OCI-LY3 (cell line): ENCODE results near the gene INS.

Experiments
- H2AFZ ChIP-seq: fragments of 200-600, 300-600 bp; shearing (Covaris generic); 2 replicates; pipeline ENCODE4 v1.6.0; 2014; ENCODE audit warnings: antibody characterized with exemption, low read depth, low read length
- H3K27ac ChIP-seq: fragments of 200-600, 300-600 bp; sonication (generic); 2 replicates; pipeline ENCODE4 v1.5.1; 2014; ENCODE audit warnings: mild to moderate bottlenecking, low read length, moderate library complexity, mixed read lengths
- H3K27me3 ChIP-seq: fragments of 200-600, 300-600 bp; sonication (generic); 2 replicates; pipeline ENCODE4 v1.6.1; 2014; ENCODE audit warnings: low read depth, low read length, mixed read lengths
- H3K36me3 ChIP-seq: fragments of 200-600, 300-600 bp; sonication (generic); replicated peaks from 2 replicates; pipeline ENCODE3; 2014; ENCODE audit warnings: low read depth, low read length, mixed read lengths
- H3K4me1 ChIP-seq: fragments of 300-600, 200-600 bp; sonication (generic); 2 replicates; pipeline ENCODE4 v1.6.1; 2014; ENCODE audit warnings: low read length, mixed read lengths
- H3K4me2 ChIP-seq: fragments of 200-600, 300-600 bp; sonication (generic); 2 replicates; pipeline ENCODE4 v1.6.1; 2014; ENCODE audit warnings: low read length, mixed read lengths
- H3K4me3 ChIP-seq: fragments of 300-600, 200-600 bp; sonication (generic); 2 replicates; pipeline ENCODE4 v1.5.1; 2014; ENCODE audit warnings: antibody characterized with exemption, mild to moderate bottlenecking, low read length, moderate library complexity
- H3K79me2 ChIP-seq: fragments of 300-600, 200-600 bp; shearing (Covaris generic); 2 replicates; pipeline ENCODE4 v1.6.1; 2014; ENCODE audit warnings: mild to moderate bottlenecking, low read length, mixed read lengths
- H3K9ac ChIP-seq: fragments of 300-600, 200-600 bp; shearing (Covaris generic); 2 replicates; pipeline ENCODE4 v1.6.0; 2014; ENCODE audit warnings: mild to moderate bottlenecking, low read length, moderate library complexity
- H3K9me3 ChIP-seq: fragments of 200-600, 300-600 bp; shearing (Covaris generic); 2 replicates; pipeline ENCODE4 v1.6.1; 2014; ENCODE audit warnings: low read length, mixed read lengths; ENCODE audit not compliant: insufficient read depth
- H4K20me1 ChIP-seq: fragments of 200-600, 300-600 bp; sonication (generic); 2 replicates; pipeline ENCODE4 v1.6.1; 2016; ENCODE audit warnings: low read length, mixed read lengths; ENCODE audit not compliant: insufficient read depth
- CTCF ChIP-seq: fragments of 200-600, 300-600 bp; sonication (generic); IDR thresholded peaks from 2 replicates; pipeline ENCODE4 v1.5.1; 2014; ENCODE audit warnings: antibody characterized with exemption, low read length, low read depth
- EZH2phosphoT487 ChIP-seq: fragments of 200-600 bp; shearing (Covaris generic); IDR thresholded peaks from 2 replicates; pipeline ENCODE4 v1.6.1; 2018; ENCODE audit warnings: antibody characterized with exemption, mixed run types, low read depth

INS gene

GRCh38 chr11:2143477-2143798 is 17.6 kb downstream of the INS start:
- Histone ChIP-seq H3K4me1 (peaks cover 39% of the 10 kb centered on the region), H3K4me2 (peak overlapping the region; percentile 52), H3K9me3 (no peaks in the 10 kb centered on the region), H3K4me3 (peak overlapping the region; percentile 67), H3K27me3 (peaks cover 66% of the 10 kb centered on the region), H3K27ac (no peak overlapping the region), H3K9ac (peak overlapping the region; percentile 16; the same call in 1 of the 2 replicates), H4K20me1 (no peaks in the 10 kb centered on the region), H3K79me2 (no peaks in the 10 kb centered on the region), H3K36me3 (no peaks in the 10 kb centered on the region), H2AFZ (no peak overlapping the region)
- no peak for TF ChIP-seq EZH2phosphoT487
- TF ChIP-seq CTCF = no peak

GRCh38 chr11:2142762-2143202 is 18.2 kb downstream of the INS start:
- Histone ChIP-seq H2AFZ (no peak overlapping the region), H3K27me3 (peaks cover 60% of the 10 kb centered on the region), H4K20me1 (no peaks in the 10 kb centered on the region), H3K9me3 (no peaks in the 10 kb centered on the region), H3K9ac (peak overlapping the region; percentile 0; the same call in 1 of the 2 replicates), H3K4me1 (peaks cover 39% of the 10 kb centered on the region), H3K79me2 (no peaks in the 10 kb centered on the region), H3K36me3 (no peaks in the 10 kb centered on the region), H3K27ac (no peak overlapping the region), H3K4me3 (peak overlapping the region; percentile 67), H3K4me2 (peak overlapping the region; percentile 52)
- TF ChIP-seq EZH2phosphoT487 = no peak
- TF ChIP-seq CTCF = no peak

- no peaks in the 10 kb centered on the region for H3K36me3 ChIP-seq
- H3K4me3 ChIP-seq = peak overlapping the region; percentile 31
- no peak overlapping the region for H2AFZ ChIP-seq
- peak overlapping the region; percentile 52 for H3K4me2 ChIP-seq
- H3K79me2 ChIP-seq = no peaks in the 10 kb centered on the region
- H3K27ac ChIP-seq = no peak overlapping the region
- H3K9me3 ChIP-seq = no peaks in the 10 kb centered on the region
- H3K4me1 ChIP-seq = peaks cover 39% of the 10 kb centered on the region
- H3K9ac ChIP-seq = peak overlapping the region; percentile 0; the same call in 1 of the 2 replicates
- TF ChIP-seq CTCF = no peak
- TF ChIP-seq EZH2phosphoT487 = no peak
- peaks cover 55% of the 10 kb centered on the region for H3K27me3 ChIP-seq
- H4K20me1 ChIP-seq = no peaks in the 10 kb centered on the region
Observed at GRCh38 chr11:2142300-2142759, 18.7 kb downstream of the INS start.

GRCh38 chr11:2140411-2141400 is 20.3 kb downstream of the INS start:
- Histone ChIP-seq H2AFZ (no peak overlapping the region), H3K79me2 (no peaks in the 10 kb centered on the region), H3K9ac (no peak overlapping the region), H3K27me3 (peaks cover 40% of the 10 kb centered on the region), H3K27ac (no peak overlapping the region), H3K4me1 (peaks cover 39% of the 10 kb centered on the region), H3K4me3 (no peak overlapping the region), H3K9me3 (no peaks in the 10 kb centered on the region), H3K36me3 (no peaks in the 10 kb centered on the region), H3K4me2 (no peak overlapping the region), H4K20me1 (no peaks in the 10 kb centered on the region)
- no peak for TF ChIP-seq EZH2phosphoT487
- TF ChIP-seq CTCF = no peak
